NCI-H82 treated with DMSO at 0.1 percent for 48 hours (cell line): Measurements from ENCODE around the gene ZNF610.
"Not testable (repeated sequence)": the region's sequence is repeated elsewhere in the genome, so short reads cannot be mapped to it uniquely, and the experiment has no call there.

Source experiments
- DNase-seq: peaks from one replicate; lab custom pipeline; 2025; ENCODE audit not compliant: unreplicated experiment; lab: John Stamatoyannopoulos, UW

The ZNF610 gene

GRCh38 chr19:52336117-52336790 lies at the start of gene ZNF610:
Gene ZNF610, plus strand, starts transcription at chr19:52336243. Its CDS starts 12,930 bp downstream, at chr19:52349173.
- peak; percentile 56 for DNase-seq

GRCh38 chr19:52286256-52286655 lies 49.8 kb upstream of the ZNF610 start:
- no peak for DNase-seq

- DNase-seq = no peak
Observed at GRCh38 chr19:52291781-52292180, 44.3 kb upstream of the ZNF610 start.

GRCh38 chr19:52292946-52293345 lies 43.1 kb upstream of the ZNF610 start:
- DNase-seq = not testable (repeated sequence)

- no peak for DNase-seq
Observed at GRCh38 chr19:52296400-52296772, 39.7 kb upstream of the ZNF610 start.

- peak; percentile 39 for DNase-seq
Observed at GRCh38 chr19:52296773-52297600, 39.1 kb upstream of the ZNF610 start, which contains the start of gene ZNF480. Gene ZNF480, plus strand, starts transcription at chr19:52297169. Its CDS starts 3,244 bp downstream, at chr19:52300413.

GRCh38 chr19:52297601-52298364 lies 38.3 kb upstream of the ZNF610 start:
- DNase-seq = no peak

- no peak for DNase-seq
Observed at GRCh38 chr19:52307275-52307674, 28.8 kb upstream of the ZNF610 start.

GRCh38 chr19:52322429-52322828 lies 13.6 kb upstream of the ZNF610 start:
- DNase-seq = no peak

GRCh38 chr19:52331757-52332156 lies 4.3 kb upstream of the ZNF610 start:
- no peak for DNase-seq

GRCh38 chr19:52335768-52336116 lies 301 bp upstream of the ZNF610 start:
- DNase-seq = no peak

GRCh38 chr19:52336791-52337381 lies 843 bp downstream of the ZNF610 start:
- no peak for DNase-seq

GRCh38 chr19:52339022-52339421 lies 3.0 kb downstream of the ZNF610 start:
- not testable (repeated sequence) for DNase-seq

- peak; percentile 37 for DNase-seq
Observed at GRCh38 chr19:52343548-52343947, 7.5 kb downstream of the ZNF610 start.

- no peak for DNase-seq
Observed at GRCh38 chr19:52345162-52345561, 9.1 kb downstream of the ZNF610 start.

GRCh38 chr19:52351512-52351911 lies 15.5 kb downstream of the ZNF610 start:
- DNase-seq = no peak

- no peak for DNase-seq
Observed at GRCh38 chr19:52366414-52366824, 30.4 kb downstream of the ZNF610 start.

GRCh38 chr19:52369559-52370340 lies 33.7 kb downstream of the ZNF610 start, which contains the start of gene ZNF880:
Gene ZNF880, plus strand, starts transcription at chr19:52369923. Its CDS starts 43 bp downstream, at chr19:52369966.
- DNase-seq = peak; percentile 59

GRCh38 chr19:52370341-52370710 lies 34.3 kb downstream of the ZNF610 start:
- DNase-seq = no peak

- no peak for DNase-seq
Observed at GRCh38 chr19:52391135-52391534, 55.1 kb downstream of the ZNF610 start.
